Neural progenitor cell (in vitro differentiated cells): ENCODE data around the gene SMURF1.

ENCODE experiments used
- EZH2 ChIP-seq: fragments of 200-600 bp; sonication (generic); IDR thresholded peaks from 2 replicates; pipeline ENCODE4 v1.6.1; 2017; ENCODE audit warnings: antibody characterized with exemption, mild to moderate bottlenecking, moderate library complexity
- EZH2phosphoT487 ChIP-seq: fragments of 200-600 bp; sonication (generic); IDR thresholded peaks from 2 replicates; pipeline ENCODE4 v1.6.1; 2017; ENCODE audit warnings: antibody characterized with exemption
- TF ChIP-seq, protein P1 (sequence below): fragments of 200-600 bp; sonication (generic); IDR thresholded peaks from 2 replicates; pipeline ENCODE4 v1.5.1; 2017; ENCODE audit warnings: antibody characterized with exemption, mild to moderate bottlenecking

DNA sequence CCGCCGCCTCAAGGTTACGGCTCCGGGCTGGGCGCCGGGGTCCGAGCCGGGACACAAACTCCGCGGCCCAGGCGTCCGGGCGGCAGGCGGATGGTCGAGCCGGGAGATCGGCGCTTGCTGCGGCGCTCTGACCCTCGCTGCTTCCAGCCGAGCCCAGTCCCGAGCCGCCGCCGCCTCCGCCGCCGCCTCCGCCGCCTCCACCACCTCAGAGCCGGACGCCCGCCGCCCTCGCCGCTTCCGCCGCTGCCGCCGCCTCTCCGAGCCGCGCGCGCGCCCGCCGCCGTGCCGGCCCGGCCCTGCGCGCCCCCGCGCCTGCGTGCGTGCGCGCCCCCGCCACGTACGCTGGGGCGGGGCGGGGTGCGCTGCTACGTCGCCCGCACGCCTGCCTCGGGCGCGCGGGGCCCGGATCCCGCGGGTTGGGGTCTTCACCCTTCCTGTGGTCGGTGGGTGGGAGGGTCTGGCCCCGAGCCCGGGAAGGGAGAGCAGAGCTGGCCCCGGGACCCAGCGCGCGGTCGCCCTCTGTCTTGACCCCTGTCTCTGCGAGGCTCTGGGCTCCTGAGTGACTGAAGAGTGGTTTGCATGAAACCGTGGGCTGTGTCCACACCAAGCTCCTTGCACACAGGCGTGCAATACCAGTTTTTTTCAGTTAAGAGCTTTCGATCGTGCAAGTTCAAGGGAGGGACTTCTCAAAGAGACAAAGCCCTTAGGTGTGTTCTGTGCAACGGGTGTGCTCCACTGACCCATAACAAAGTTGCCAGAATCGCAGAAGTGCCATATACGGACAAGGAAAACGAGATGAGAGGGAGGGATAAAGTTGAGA, at the start of gene SMURF1:
- TF ChIP-seq, protein P1, sequence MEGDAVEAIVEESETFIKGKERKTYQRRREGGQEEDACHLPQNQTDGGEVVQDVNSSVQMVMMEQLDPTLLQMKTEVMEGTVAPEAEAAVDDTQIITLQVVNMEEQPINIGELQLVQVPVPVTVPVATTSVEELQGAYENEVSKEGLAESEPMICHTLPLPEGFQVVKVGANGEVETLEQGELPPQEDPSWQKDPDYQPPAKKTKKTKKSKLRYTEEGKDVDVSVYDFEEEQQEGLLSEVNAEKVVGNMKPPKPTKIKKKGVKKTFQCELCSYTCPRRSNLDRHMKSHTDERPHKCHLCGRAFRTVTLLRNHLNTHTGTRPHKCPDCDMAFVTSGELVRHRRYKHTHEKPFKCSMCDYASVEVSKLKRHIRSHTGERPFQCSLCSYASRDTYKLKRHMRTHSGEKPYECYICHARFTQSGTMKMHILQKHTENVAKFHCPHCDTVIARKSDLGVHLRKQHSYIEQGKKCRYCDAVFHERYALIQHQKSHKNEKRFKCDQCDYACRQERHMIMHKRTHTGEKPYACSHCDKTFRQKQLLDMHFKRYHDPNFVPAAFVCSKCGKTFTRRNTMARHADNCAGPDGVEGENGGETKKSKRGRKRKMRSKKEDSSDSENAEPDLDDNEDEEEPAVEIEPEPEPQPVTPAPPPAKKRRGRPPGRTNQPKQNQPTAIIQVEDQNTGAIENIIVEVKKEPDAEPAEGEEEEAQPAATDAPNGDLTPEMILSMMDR, result peak; percentile 12
- TF ChIP-seq EZH2phosphoT487 (no peak), EZH2 (no peak)
